Left renal pelvis (tissue), 4 donors: ENCODE results near the gene FHIT. TPM values are rescaled to one million over a fixed set of nuclear protein-coding genes. Genes with fewer than 3 reads are reported as not detected.

Experiments used
- DNase-seq, 4 donors: peaks; one replicate each; pipeline ENCODE4 v3.0.0-alpha.2; 2013; ENCODE audit warnings: low read depth in 4 of 4, low spot score in 3 of 4
- polyA plus RNA-seq, 4 donors: library from polyadenylated mRNA; unstranded; fragments of 120-200 nt; gene quantifications; one replicate each; pipeline ENCODE4 v1.2.1, GENCODE V29; 2013; ENCODE audit not compliant: insufficient read length in 4 of 4

FHIT gene
- 10 to 100 TPM in 3 of 4 donors, 1 to 10 TPM in 1; 5.4 to 30.1 (median 23.5) TPM for polyA plus RNA-seq

DNA sequence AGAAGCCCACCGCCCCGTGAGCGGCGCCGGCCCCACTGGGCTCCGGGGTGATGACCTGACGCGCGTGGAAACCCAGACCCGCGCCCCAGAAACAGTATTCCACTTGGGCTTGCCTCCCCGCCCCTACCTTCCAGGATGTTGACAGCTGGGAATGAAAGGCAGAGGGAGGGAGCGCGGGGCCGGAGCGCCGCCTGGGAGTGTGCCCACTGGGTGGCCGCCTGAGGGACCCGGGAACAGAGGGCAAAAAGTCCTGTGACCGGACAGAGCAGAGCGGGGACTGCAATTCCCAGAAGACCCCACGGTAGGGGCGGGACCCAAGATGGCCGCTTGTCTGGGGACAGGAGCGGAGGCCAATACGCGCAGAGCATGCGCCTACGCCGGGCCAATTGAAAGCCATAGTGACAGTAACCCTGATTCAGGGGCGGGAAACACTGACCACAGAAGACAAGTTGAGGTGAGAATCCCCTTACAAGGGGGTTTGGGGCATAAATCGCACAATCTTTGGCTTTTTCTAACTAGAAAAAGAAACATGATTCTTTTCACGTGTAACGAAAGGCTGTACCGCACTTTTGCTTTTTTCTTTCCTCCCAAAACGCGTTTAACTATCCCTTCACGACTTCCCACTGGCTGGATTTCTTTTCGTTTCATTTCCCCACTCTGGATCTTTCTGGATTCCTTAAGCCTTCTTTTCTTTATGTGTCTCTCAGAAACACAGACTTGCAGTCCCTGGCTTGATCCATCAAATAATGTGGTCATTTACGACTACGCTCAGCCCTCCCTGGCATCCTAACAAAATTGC, at the start of gene FHIT:
TSS of gene FHIT (minus strand) at position 279 of the 799 bp plus-strand sequence.
- DNase-seq: peak; percentile 89 to 93 (median 92)

DNA sequence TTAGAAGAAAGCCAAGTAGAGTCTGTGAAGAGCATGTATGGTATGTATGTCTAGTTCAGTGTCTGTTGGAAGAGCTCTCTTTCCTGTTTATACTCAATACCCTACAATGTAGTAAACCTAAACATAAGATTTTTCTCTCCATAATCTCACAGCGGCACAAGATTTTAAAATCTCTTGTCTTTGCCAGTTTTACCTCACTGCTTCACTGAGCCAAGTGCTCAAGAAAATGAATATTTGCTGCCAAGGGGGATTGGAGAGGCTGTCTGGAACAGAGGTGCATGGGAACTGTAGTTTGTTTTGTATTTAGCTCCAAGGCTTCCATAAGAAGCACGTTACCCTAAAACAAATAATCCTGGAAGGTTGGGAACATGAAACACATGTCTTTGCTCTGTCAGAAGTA, 49.5 kb upstream of the FHIT start:
- no peak for DNase-seq

DNA sequence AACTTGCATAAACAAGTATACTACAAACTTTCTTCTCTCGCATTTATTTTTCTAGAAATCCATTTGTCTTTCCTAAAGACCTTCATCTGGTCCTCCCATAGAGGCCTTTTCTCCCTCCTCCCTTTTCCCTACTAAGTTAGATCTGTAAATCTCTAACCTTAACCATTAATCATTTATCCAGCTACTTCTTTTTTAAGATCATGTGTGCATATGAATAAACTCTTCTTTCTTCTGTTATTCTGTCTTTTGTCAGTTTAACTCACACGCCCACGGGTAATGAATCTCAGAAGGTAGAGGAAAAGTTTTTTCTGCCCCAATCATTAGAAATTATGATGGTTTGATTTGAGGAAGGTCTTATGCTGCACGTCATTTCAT, 48.7 kb upstream of the FHIT start:
- no peak for DNase-seq

DNA sequence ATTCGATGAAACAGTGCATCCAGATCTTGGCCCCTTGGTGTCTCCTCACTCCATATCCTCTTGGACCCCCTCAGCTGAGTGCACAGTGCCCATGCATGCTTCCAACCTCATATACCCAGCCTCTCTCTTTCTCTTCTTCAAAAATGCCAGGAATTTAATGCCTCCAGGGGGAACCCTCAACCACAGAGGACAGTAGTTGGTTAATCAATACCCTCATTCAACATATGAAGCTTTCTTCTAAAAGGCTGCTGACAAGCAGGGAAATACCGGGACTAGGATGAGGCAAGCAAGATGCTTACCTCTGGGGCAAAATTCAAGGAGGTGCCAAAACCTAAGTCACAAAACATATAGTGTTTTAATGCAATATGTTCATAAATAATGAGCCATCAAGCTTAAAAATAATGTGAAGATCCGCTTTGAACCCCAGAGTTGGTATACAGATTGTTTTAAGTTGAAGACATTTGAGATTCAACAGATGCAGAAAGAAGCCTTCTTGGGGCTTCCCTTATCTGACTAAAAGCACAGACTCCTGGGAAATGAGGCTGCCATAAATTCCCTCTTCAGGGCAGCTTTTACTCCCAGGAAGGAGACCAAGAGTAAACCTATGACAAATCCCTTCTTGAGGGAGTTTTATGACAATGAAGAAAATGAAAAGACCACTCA, 48.2 kb upstream of the FHIT start:
- no peak for DNase-seq

- no peak for DNase-seq
Measured at GRCh38 chr3:61297821-61298220, 46.6 kb upstream of the FHIT start.

- no peak for DNase-seq
Measured at GRCh38 chr3:61288446-61288845, 37.2 kb upstream of the FHIT start.

GRCh38 chr3:61283876-61284275, 32.6 kb upstream of the FHIT start:
- DNase-seq: no peak

DNA sequence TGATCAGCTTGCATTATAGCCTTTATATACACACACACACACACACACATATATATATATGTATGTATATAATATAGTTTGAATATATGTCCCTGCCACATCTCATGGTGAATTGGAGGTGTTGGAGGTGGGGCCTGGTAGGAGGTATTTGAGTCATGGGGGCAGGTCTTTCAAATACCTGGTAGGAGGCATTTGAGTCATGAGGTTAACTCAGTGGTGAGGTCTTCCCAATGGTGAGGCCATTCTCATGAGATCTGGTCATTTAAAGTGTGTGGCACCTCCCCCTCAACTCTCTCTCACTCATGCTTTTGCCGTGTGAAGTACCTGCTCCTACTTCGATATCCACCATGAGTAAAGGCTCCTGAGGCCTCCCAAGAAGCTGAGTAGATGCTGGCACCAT, 27.5 kb upstream of the FHIT start:
- no peak for DNase-seq

DNA sequence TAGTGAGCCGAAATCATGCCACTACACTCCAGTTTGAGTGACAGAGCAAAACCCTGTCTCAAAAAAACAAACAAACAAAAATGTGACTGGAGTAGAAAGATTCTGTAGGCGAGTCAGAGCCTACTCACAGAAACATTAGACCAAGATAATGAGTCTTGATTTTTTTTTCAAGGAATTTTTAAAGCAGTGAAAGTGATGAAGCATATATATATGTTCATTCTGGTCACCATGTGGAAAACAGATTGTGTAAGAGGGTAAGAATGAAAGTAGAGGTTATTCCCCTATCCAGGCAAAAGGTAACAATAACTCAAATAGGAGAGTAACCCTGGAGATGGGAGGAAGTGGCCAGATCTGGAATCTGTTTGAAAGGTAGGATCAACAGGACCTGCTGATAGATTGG, 26.2 kb upstream of the FHIT start:
- DNase-seq: no peak

- DNase-seq: no peak
Measured at GRCh38 chr3:61269435-61269834, 18.2 kb upstream of the FHIT start.

- DNase-seq: no peak
Measured at GRCh38 chr3:61268644-61269043, 17.4 kb upstream of the FHIT start.

GRCh38 chr3:61264281-61264680, 13.0 kb upstream of the FHIT start:
- no peak for DNase-seq

GRCh38 chr3:61257148-61257547, 5.9 kb upstream of the FHIT start:
- no peak for DNase-seq

GRCh38 chr3:61253756-61254155, 2.5 kb upstream of the FHIT start:
- no peak for DNase-seq

DNA sequence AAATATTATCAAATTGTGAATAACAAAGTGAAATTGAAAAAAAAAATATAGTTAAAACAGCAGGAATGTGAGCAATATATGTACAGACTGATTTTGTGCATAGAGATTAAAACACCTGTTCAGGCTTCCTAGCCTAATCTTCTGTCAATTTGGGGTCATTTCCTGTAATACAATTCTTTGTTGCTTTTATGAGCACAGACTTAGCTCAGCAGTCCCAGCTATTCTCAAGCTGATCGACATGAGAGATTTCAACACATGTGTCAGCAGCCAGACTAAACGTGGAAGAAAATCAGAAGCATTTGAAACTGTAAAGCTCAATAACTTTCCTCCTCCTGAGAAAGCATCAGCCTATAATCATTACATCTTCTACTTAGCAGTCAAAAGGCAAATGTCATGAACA, 1.6 kb upstream of the FHIT start:
- DNase-seq: no peak

DNA sequence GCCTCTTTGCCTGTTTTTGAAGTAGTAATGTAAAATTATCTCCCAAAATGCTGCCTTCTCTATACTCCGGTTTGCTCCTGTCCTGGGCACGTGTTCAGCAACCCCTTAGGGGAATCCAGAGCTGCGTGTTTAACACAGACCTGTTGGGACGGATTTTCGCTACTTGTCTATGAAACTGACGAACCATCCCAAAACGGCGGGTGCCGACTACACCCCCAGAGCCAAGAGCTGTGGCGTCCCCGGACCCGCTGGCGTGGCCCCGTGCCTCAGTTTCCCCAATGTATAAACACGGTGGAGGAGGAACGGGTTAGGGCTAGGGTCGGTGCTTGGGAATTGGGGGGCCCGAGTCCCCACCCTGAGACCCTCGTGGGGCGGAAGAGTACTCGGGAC, 473 bp downstream of the FHIT start:
- peak in 2 of 4 donors; percentile 16 to 18 for DNase-seq

- DNase-seq: no peak
Measured at GRCh38 chr3:61248496-61248895, 2.8 kb downstream of the FHIT start.

- DNase-seq: no peak
Measured at GRCh38 chr3:61247191-61247590, 4.1 kb downstream of the FHIT start.

DNA sequence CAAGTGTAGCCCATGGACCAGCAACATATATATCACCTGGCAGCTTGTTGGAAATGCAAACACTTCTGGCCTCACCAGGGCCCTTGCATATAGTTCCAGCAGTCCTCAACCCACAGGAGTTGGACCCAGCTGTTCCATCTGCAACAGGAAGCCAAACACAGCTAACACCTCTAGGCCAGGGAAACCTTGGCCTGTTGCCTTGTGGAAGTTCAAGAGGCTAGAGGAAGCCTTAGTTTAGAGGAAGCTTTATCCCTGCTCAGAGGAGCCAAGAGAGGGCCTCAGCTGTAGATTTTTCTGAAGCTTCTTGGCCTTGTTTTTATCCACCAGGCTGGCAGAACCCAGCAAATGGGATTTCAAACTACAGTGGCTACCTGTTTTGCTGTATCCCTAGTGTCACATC, 11.4 kb downstream of the FHIT start:
- no peak for DNase-seq

GRCh38 chr3:61237858-61238257, 13.4 kb downstream of the FHIT start:
- DNase-seq: no peak

DNA sequence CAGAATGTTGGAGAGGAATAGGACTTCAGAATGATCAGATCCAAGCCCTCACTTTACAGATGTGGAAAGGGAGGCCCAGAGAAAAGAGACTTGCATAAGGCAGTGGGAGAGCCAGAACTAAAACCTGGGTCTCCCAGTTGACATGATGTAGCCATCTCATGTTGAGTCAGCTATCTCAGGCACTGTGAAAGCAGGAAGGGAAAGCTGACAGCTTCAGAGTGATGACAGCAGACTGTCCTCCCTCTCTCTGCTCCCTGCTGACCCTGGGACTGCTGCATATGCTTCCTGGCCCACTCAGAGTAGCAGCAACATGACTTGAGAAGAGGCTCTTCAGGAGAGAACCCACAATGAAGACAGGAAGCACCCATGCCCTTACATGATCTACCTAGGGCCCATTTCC, 14.7 kb downstream of the FHIT start:
- no peak for DNase-seq

GRCh38 chr3:61233746-61234145, 17.5 kb downstream of the FHIT start:
- no peak for DNase-seq
